Natural killer cell (primary cell): Measurements from ENCODE around the gene TBC1D8B. TPM values are rescaled to one million over a fixed set of nuclear protein-coding genes. Genes with fewer than 3 reads are reported as not detected.

Source experiments
- ATAC-seq, 3 donors: fragments of 150-1000 bp in 2 of 3; fragments of 200-7000 bp in 1 of 3; cut with Tn5 transposase; 1 replicate in 1 of 3; 2 replicates in 2 of 3; pipeline ENCODE4 v1.10.0; 2021; ENCODE audit warnings: mild to moderate bottlenecking in 2 of 3, moderate library complexity in 2 of 3
- DNase-seq, 2 donors: peaks; one replicate each; pipeline versions ENCODE4 v3.0.0 to v3.0.0-alpha.2; 2013 to 2021; ENCODE audit warnings: mixed read lengths in 1 of 2
- H3K27ac ChIP-seq: one replicate; pipeline ENCODE4 v1.5.1; 2013; ENCODE audit warnings: mild to moderate bottlenecking, low read length
- H3K27me3 ChIP-seq: one replicate; pipeline ENCODE4 v1.6.1; 2013; ENCODE audit warnings: low read length; ENCODE audit not compliant: control insufficient read depth, insufficient read depth
- H3K36me3 ChIP-seq: one replicate; pipeline ENCODE4 v1.6.1; 2013; ENCODE audit warnings: low read length; ENCODE audit not compliant: control insufficient read depth, insufficient read depth
- H3K4me1 ChIP-seq: one replicate; pipeline ENCODE4 v1.6.1; 2013; ENCODE audit warnings: low read length; ENCODE audit not compliant: control insufficient read depth, insufficient read depth
- H3K4me3 ChIP-seq: one replicate; pipeline ENCODE4 v1.5.1; 2013; ENCODE audit warnings: low read length
- H3K9me3 ChIP-seq: one replicate; pipeline ENCODE4 v1.6.1; 2013; ENCODE audit warnings: low read length; ENCODE audit not compliant: control insufficient read depth, insufficient read depth
- H3K27ac Mint-ChIP-seq, 2 donors: one replicate each; pipeline ENCODE4 v1.8.0; 2022; ENCODE audit warnings: mild to moderate bottlenecking in 2 of 2, mixed read lengths in 2 of 2, moderate library complexity in 1 of 2
- H3K27me3 Mint-ChIP-seq, 2 donors: one replicate each; pipeline ENCODE4 v1.8.0; 2022; ENCODE audit warnings: low read depth in 2 of 2, mixed read lengths in 2 of 2
- H3K36me3 Mint-ChIP-seq: one replicate; pipeline ENCODE4 v1.8.0; 2022; ENCODE audit warnings: mixed read lengths
- H3K4me1 Mint-ChIP-seq, 2 donors: one replicate each; pipeline ENCODE4 v1.8.0; 2022; ENCODE audit warnings: mixed read lengths in 2 of 2
- H3K4me3 Mint-ChIP-seq: one replicate; pipeline ENCODE4 v1.8.0; 2022; ENCODE audit warnings: mild to moderate bottlenecking, moderate library complexity, mixed read lengths
- H3K9me3 Mint-ChIP-seq, 2 donors: one replicate each; pipeline ENCODE4 v1.8.0; 2022; ENCODE audit warnings: mixed read lengths in 2 of 2
- CTCF ChIP-seq: fragments of 200-600 bp; IDR thresholded peaks from one replicate; pipeline ENCODE4 v1.8.0; 2022; ENCODE audit warnings: antibody characterized with exemption
- WGBS: methylation state at CpG from one replicate; pipeline ENCODE4 v1.1.7; 2013; ENCODE audit warnings: missing lambda C conversion rate; ENCODE audit not compliant: insufficient coverage; 5-methylcytosine and 5-hydroxymethylcytosine counted together
- intact Hi-C: fragments of 100-400 bp; cut with micrococcal nuclease; formaldehyde crosslinking; loops from one replicate; pipeline ENCODE4 v1.14.2; 2022
- total RNA-seq, 4 donors: library from RNA; stranded (reverse); fragments of 120-200 nt in 1 of 4; gene quantifications; one replicate each; pipeline versions ENCODE4 v1.2.3 to v1.2.4, GENCODE V29; 2013 to 2022

The TBC1D8B gene
- total RNA-seq, 3 donors from 2014 or later (not counting 1 experiment from before 2014, with no cell fraction given): 0.12 to 0.18 (median 0.13) TPM

- WGBS: 100% methylated on average over 1 of the region's 1 CpG
- H3K27me3 ChIP-seq: no peaks in the 10 kb centered on the region
- DNase-seq (no peak), ATAC-seq (no peak)
- H3K4me1 ChIP-seq: no peaks in the 10 kb centered on the region
- no peak overlapping the region for H3K4me3 ChIP-seq
- Mint-ChIP-seq H3K27ac (no peak overlapping the region), H3K4me1 (no peaks in the 10 kb centered on the region), H3K36me3 (no peaks in the 10 kb centered on the region), H3K9me3 (no peaks in the 10 kb centered on the region), H3K27me3 (peaks cover 0 to 7% of the 10 kb centered on the region in 2 donors), H3K4me3 (no peak overlapping the region)
- H3K27ac ChIP-seq: no peak overlapping the region
- no peak for TF ChIP-seq CTCF
- no peaks in the 10 kb centered on the region for H3K36me3 ChIP-seq
- no peaks in the 10 kb centered on the region for H3K9me3 ChIP-seq
- intact Hi-C loops: loop anchor here (5.0 kb wide), 2 partner anchors 877 to 992 kb away; partner anchors contain the start of genes NCBP2L and TSC22D3
These were observed 97.4 kb downstream of the TBC1D8B start for GRCh38 chrX:106899841-106900240.

DNA sequence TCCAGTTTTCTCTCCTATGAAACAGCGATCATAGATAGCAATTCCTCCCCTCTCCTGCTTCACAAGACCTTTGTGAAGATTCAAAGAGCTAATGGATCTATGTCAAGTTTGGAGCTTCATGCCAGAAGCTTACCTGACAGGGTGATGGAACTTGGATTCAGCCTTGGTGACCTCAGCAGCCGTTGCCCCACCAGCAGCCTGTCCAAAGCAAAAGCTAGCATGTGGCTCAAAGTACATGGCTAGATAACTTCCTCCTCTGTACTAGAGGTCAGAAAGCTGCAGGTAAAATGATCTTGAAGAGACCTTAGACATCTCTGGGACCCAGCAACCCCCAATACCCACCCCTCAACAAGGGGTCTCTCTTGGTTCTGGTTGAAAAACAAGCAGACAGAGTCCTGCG, 98.9 kb downstream of the TBC1D8B start:
- H3K9me3 ChIP-seq: no peaks in the 10 kb centered on the region
- Mint-ChIP-seq H3K27me3 (no peaks in the 10 kb centered on the region), H3K9me3 (no peaks in the 10 kb centered on the region), H3K27ac (no peak overlapping the region), H3K36me3 (no peaks in the 10 kb centered on the region), H3K4me1 (no peaks in the 10 kb centered on the region), H3K4me3 (no peak overlapping the region)
- ATAC-seq: no peak
- no peaks in the 10 kb centered on the region for H3K27me3 ChIP-seq
- no peak for TF ChIP-seq CTCF
- WGBS: 91% methylated on average over 3 of the region's 3 CpGs
- no peaks in the 10 kb centered on the region for H3K4me1 ChIP-seq
- no peaks in the 10 kb centered on the region for H3K36me3 ChIP-seq
- intact Hi-C loops: no loop called here
- DNase-seq: no peak
- H3K4me3 ChIP-seq: no peak overlapping the region
- no peak overlapping the region for H3K27ac ChIP-seq

GRCh38 chrX:106901781-106902219, 99.3 kb downstream of the TBC1D8B start:
- H3K27me3 Mint-ChIP-seq: no peaks in the 10 kb centered on the region
- 83% methylated on average over 2 of the region's 4 CpGs for WGBS
- H3K36me3 Mint-ChIP-seq: no peaks in the 10 kb centered on the region
- no peaks in the 10 kb centered on the region for H3K4me1 Mint-ChIP-seq
- TF ChIP-seq CTCF: no peak
- Histone ChIP-seq H3K27ac (no peak overlapping the region), H3K9me3 (no peaks in the 10 kb centered on the region), H3K4me1 (no peaks in the 10 kb centered on the region), H3K36me3 (no peaks in the 10 kb centered on the region), H3K27me3 (no peaks in the 10 kb centered on the region), H3K4me3 (no peak overlapping the region)
- no peaks in the 10 kb centered on the region for H3K9me3 Mint-ChIP-seq
- intact Hi-C loops: no loop called here
- H3K4me3 Mint-ChIP-seq: no peak overlapping the region
- DNase-seq (no peak), ATAC-seq (no peak)
- no peak overlapping the region for H3K27ac Mint-ChIP-seq

- H3K4me3 ChIP-seq: no peak overlapping the region
- no peaks in the 10 kb centered on the region for H3K36me3 ChIP-seq
- H3K4me1 ChIP-seq: no peaks in the 10 kb centered on the region
- Mint-ChIP-seq H3K27ac (no peak overlapping the region), H3K4me1 (no peaks in the 10 kb centered on the region), H3K4me3 (no peak overlapping the region), H3K27me3 (no peaks in the 10 kb centered on the region), H3K36me3 (no peaks in the 10 kb centered on the region), H3K9me3 (no peaks in the 10 kb centered on the region)
- H3K27me3 ChIP-seq: no peaks in the 10 kb centered on the region
- no peak overlapping the region for H3K27ac ChIP-seq
- intact Hi-C loops: no loop called here
- WGBS: 90% methylated on average over 1 of the region's 2 CpGs
- no peaks in the 10 kb centered on the region for H3K9me3 ChIP-seq
- no peak for TF ChIP-seq CTCF
- ATAC-seq (no peak), DNase-seq (no peak)
These were observed 100.2 kb downstream of the TBC1D8B start for GRCh38 chrX:106902684-106903083.
